T-helper 2 cell treated with Interferon-gamma antibody and Interleukin-4, amounts not matched to agents 100 ng/mL and 5 ng/mL, for 36 hours (primary cell): ENCODE data around the gene LBX2. TPM values are rescaled to one million over a fixed set of nuclear protein-coding genes. Genes with fewer than 3 reads are reported as not detected.

ENCODE experiments used
- intact Hi-C: fragments of 100-400 bp; cut with micrococcal nuclease; formaldehyde crosslinking; loops from one replicate; pipeline ENCODE4 v1.15.1; 2023
- total RNA-seq: library from RNA; stranded (reverse); gene quantifications from 2 replicates; pipeline ENCODE4 v1.2.3, GENCODE V29; 2022

LBX2 gene
- total RNA-seq, 1 donor from 2014 or later, result 0.50 TPM

- intact Hi-C loops, result loop anchor here (2.0 to 10.0 kb wide), 3 partner anchors 49 to 329 kb away; partner anchors contain the start of genes DOK1, HK2 and SEMA4F
Measured at GRCh38 chr2:74505448-74506246, 6.2 kb upstream of the LBX2 start.

- intact Hi-C loops, result loop anchor here (10.0 kb wide), 2 partner anchors 150 to 330 kb away; partner anchors contain the start of genes HK2 and SEMA4F
Measured at GRCh38 chr2:74504591-74504990, 5.2 kb upstream of the LBX2 start.

GRCh38 chr2:74503506-74504475, 4.4 kb upstream of the LBX2 start:
- intact Hi-C loops, result loop anchor here (10.0 kb wide), 2 partner anchors 151 to 331 kb away; partner anchors contain the start of genes HK2 and SEMA4F

- intact Hi-C loops, result loop anchor here (10.0 kb wide), 2 partner anchors 152 to 332 kb away; partner anchors contain the start of genes HK2 and SEMA4F
Measured at GRCh38 chr2:74502720-74503505, 3.5 kb upstream of the LBX2 start.

- intact Hi-C loops, result loop anchor here (10.0 kb wide), 2 partner anchors 153 to 333 kb away; partner anchors contain the start of genes HK2 and SEMA4F
Measured at GRCh38 chr2:74502147-74502719, 2.8 kb upstream of the LBX2 start.

- intact Hi-C loops, result loop anchor here (10.0 kb wide), 2 partner anchors 153 to 333 kb away; partner anchors contain the start of genes HK2 and SEMA4F
Measured at GRCh38 chr2:74501335-74502071, 2.1 kb upstream of the LBX2 start.

- intact Hi-C loops, result loop anchor here (10.0 kb wide), 2 partner anchors 154 to 334 kb away; partner anchors contain the start of genes HK2 and SEMA4F
Measured at GRCh38 chr2:74500578-74500946, 1.2 kb upstream of the LBX2 start.

GRCh38 chr2:74499940-74500577, 656 bp upstream of the LBX2 start:
- intact Hi-C loops, result loop anchor here (1.0 to 10.0 kb wide), 6 partner anchors 7 to 335 kb away; partner anchors contain the start of genes CCDC142, HK2, PCGF1 and SEMA4F

- intact Hi-C loops, result loop anchor here (1.0 to 5.0 kb wide), 4 partner anchors 9 to 34 kb away; partner anchors contain the start of genes CCDC142, PCGF1, TLX2 and TTC31
Measured at GRCh38 chr2:74498500-74499266, 720 bp downstream of the LBX2 start.

- intact Hi-C loops, result loop anchor here (2.0 to 5.0 kb wide), 3 partner anchors 15 to 34 kb away; partner anchors contain the start of genes CCDC142, TLX2 and TTC31
Measured at GRCh38 chr2:74497777-74498499, 1.5 kb downstream of the LBX2 start.

GRCh38 chr2:74496997-74497776, 2.2 kb downstream of the LBX2 start:
- intact Hi-C loops, result loop anchor here (5.0 kb wide), 1 partner anchor 35 kb away; no protein-coding TSS in a partner anchor

- intact Hi-C loops, result loop anchor here (5.0 kb wide), 1 partner anchor 37 kb away; no protein-coding TSS in a partner anchor
Measured at GRCh38 chr2:74495440-74495839, 4.0 kb downstream of the LBX2 start.

GRCh38 chr2:74493546-74493945, 5.9 kb downstream of the LBX2 start:
- intact Hi-C loops, result no loop called here

- intact Hi-C loops, result no loop called here
Measured at GRCh38 chr2:74491648-74492544, 7.5 kb downstream of the LBX2 start.

GRCh38 chr2:74489906-74490305, 9.5 kb downstream of the LBX2 start:
- intact Hi-C loops, result no loop called here
